PC-9 (cell line): ENCODE measurements around the gene PLEKHA7.

ENCODE experiments used
- CTCF ChIP-seq: fragments of 200-600 bp; sonication (generic); conservative IDR thresholded peaks from 2 replicates; pipeline ENCODE4 v1.6.1; 2017; ENCODE audit warnings: mixed run types, antibody characterized with exemption, mild to moderate bottlenecking, moderate library complexity
- EZH2 ChIP-seq: fragments of 200-600 bp; sonication (generic); IDR thresholded peaks from 2 replicates; pipeline ENCODE4 v1.8.0; 2017; ENCODE audit warnings: antibody characterized with exemption, low read depth

- TF ChIP-seq CTCF = no peak
- TF ChIP-seq EZH2 = no peak
Measured at GRCh38 chr11:17020831-17021230, 6.6 kb upstream of the PLEKHA7 start.
